ENCODE data around the gene CZIB. TPM values are rescaled to one million over a fixed set of nuclear protein-coding genes. Genes with fewer than 3 reads are reported as not detected.

The CZIB gene
- total RNA-seq, 1 experiment from 2014 or later, result 61.6 TPM

- DNase-seq (ENCODE audit: low spot score), result no peak
- in situ Hi-C loops (cut with HindIII; ENCODE audit: low sequenced_read_pairs), result no loop called here
Observed at GRCh38 chr1:53165408-53165961, 54.9 kb downstream of the CZIB start.

Other genes starting within 250 kb of the CZIB start
- not detected in 2 replicates for gene PODN, start 158.4 kb downstream of the CZIB start, total RNA-seq (2014; rRNA removed; shearing (Covaris generic))
- 0.27 TPM in 1 of 2 replicates, not detected in the other for gene SLC1A7, start 78.0 kb downstream of the CZIB start, total RNA-seq (2014; rRNA removed; shearing (Covaris generic))
- 47.9 and 53.3 TPM in 2 replicates for gene CPT2, start 23.8 kb downstream of the CZIB start, total RNA-seq (2014; rRNA removed; shearing (Covaris generic))
- 15.2 and 55.9 TPM in 2 replicates for gene MAGOH, start 17.9 kb upstream of the CZIB start, total RNA-seq (2014; rRNA removed; shearing (Covaris generic))
- gene LRP8, start 107.4 kb upstream of the CZIB start, total RNA-seq (2014; rRNA removed; shearing (Covaris generic)), result 7.0 and 8.0 TPM in 2 replicates
- gene DMRTB1, start 238.8 kb upstream of the CZIB start, total RNA-seq (2014; rRNA removed; shearing (Covaris generic)), result not detected in 2 replicates

Data from G401 (cell line).